ENCODE measurements around the gene DEFB110.

DEFB110 gene

DNA sequence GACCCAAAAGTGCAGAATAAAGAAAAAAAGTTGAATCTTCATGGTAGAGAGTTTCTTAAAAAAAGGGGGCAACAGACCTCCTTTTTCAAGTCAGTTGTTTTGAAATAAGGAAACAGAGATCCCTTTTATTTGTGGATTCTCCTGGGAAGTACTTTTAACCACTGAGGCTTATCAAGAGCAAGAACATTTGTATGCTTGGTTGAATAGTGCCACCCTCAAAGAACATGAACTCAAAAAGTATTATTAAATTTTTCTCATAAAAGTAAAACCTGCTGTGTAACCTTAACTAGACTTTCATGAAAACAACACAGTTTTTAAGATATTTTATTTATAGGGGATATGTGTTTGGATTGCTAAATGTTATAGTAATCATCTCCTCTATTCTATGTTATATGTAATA is at the start of gene DEFB110:
Gene DEFB110 (minus strand): TSS at position 101 of the 400 bp plus-strand sequence. CDS start 59 bp downstream, at position 42.
- H3K4me1 Mint-ChIP-seq (ENCODE audit: low read depth): no peaks in the 10 kb centered on the region
- no peak within 1 kb of the TSS for H3K27ac Mint-ChIP-seq
- H3K9me3 Mint-ChIP-seq: no peaks in the 10 kb centered on the region
- H3K27me3 Mint-ChIP-seq (ENCODE audit: low read depth): no peaks in the 10 kb centered on the region
- H3K36me3 Mint-ChIP-seq (ENCODE audit: low read depth): no peaks in the 10 kb centered on the region
- H3K4me3 Mint-ChIP-seq: no peak within 1 kb of the TSS

DNA sequence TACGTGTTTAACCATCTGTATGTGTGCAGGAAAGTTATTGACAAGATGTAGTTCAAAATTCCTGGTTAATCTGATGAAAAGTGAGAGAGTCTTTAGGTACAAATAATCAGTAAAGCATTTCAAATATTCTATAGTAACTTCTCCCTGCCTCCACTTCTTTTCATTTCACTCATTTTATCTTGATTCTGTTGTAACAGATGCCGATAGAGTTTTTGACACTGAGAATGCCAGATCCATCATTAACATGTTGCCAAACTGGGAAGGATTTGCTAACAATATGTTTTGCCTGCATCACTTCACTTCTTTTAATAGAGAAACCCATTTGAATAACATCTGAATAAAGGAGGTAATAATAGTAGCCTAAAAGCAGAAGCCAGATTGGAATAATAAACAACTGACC is 48.3 kb upstream of the DEFB110 start:
- Mint-ChIP-seq H3K4me3 (no peak overlapping the region), H3K27me3 (ENCODE audit: low read depth) (no peaks in the 10 kb centered on the region), H3K27ac (no peak overlapping the region), H3K36me3 (ENCODE audit: low read depth) (no peaks in the 10 kb centered on the region), H3K4me1 (ENCODE audit: low read depth) (no peaks in the 10 kb centered on the region), H3K9me3 (no peaks in the 10 kb centered on the region)

DNA sequence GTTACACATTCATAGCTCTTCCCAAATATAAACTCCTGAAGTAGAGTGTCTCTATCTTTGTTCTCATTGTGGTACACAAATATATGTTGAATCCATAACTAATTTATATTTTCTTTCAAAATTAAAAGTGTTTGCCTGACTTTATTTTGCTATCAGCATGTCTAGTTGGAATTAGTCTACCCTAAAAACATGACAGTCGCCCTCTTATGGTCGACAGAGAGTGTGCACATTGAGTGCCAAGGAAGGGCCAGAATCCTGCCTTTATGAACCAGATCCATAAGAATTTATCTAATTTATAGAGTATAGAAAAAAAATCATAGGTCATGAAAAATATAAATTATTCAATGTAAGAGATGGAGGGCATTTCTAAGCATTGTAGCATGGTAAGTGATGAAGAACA is 40.3 kb upstream of the DEFB110 start:
- no peaks in the 10 kb centered on the region for H3K9me3 Mint-ChIP-seq
- H3K27me3 Mint-ChIP-seq (ENCODE audit: low read depth): no peaks in the 10 kb centered on the region

DNA sequence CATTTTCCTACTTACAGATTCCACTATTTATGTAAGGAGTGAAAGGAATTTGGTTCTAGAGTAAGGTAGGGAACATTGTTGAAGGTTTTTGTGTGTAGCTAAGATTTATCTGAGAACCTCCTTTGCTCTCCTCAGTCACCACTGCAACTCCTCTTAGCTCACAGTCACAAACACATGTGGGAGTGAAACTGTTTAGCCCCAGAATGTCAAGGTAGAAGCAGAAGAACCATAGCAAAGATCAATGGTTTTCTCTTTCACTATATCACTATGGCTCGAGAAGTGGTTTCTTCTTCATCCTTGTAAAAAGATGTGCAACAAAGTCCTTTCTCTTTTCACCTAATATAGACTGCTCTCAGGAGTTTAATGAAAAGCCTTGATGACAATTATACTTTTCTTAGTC is 34.4 kb upstream of the DEFB110 start:
- Mint-ChIP-seq H3K4me1 (ENCODE audit: low read depth) (no peaks in the 10 kb centered on the region), H3K27me3 (ENCODE audit: low read depth) (no peaks in the 10 kb centered on the region), H3K36me3 (ENCODE audit: low read depth) (no peaks in the 10 kb centered on the region), H3K27ac (no peak overlapping the region), H3K9me3 (no peaks in the 10 kb centered on the region), H3K4me3 (no peak overlapping the region)

More for the DNA sequence above, 40.3 kb upstream of the DEFB110 start:
- Mint-ChIP-seq H3K4me3 (no peak overlapping the region), H3K4me1 (ENCODE audit: low read depth) (no peaks in the 10 kb centered on the region), H3K36me3 (ENCODE audit: low read depth) (no peaks in the 10 kb centered on the region), H3K27ac (no peak overlapping the region)

- Mint-ChIP-seq H3K27ac (no peak within 1 kb of the TSS), H3K4me3 (no peak within 1 kb of the TSS), H3K4me1 (ENCODE audit: low read depth) (no peaks in the 10 kb centered on the region), H3K36me3 (ENCODE audit: low read depth) (no peaks in the 10 kb centered on the region), H3K9me3 (no peaks in the 10 kb centered on the region), H3K27me3 (ENCODE audit: low read depth) (no peaks in the 10 kb centered on the region)
These were observed 28.0 kb upstream of the DEFB110 start, which contains the start of gene DEFB112 for GRCh38 chr6:50049829-50050228. Gene DEFB112, minus strand, starts transcription at chr6:50049929. Its CDS starts 60 bp downstream, at chr6:50049869.

GRCh38 chr6:50047026-50047425 is 25.2 kb upstream of the DEFB110 start:
- Mint-ChIP-seq H3K4me1 (ENCODE audit: low read depth) (no peaks in the 10 kb centered on the region), H3K36me3 (ENCODE audit: low read depth) (no peaks in the 10 kb centered on the region), H3K27ac (no peak overlapping the region), H3K4me3 (no peak overlapping the region), H3K27me3 (ENCODE audit: low read depth) (no peaks in the 10 kb centered on the region), H3K9me3 (no peaks in the 10 kb centered on the region)

GRCh38 chr6:50030777-50031562 is 9.2 kb upstream of the DEFB110 start:
- Mint-ChIP-seq H3K36me3 (ENCODE audit: low read depth) (no peaks in the 10 kb centered on the region), H3K4me3 (no peak overlapping the region), H3K9me3 (no peaks in the 10 kb centered on the region), H3K4me1 (ENCODE audit: low read depth) (no peaks in the 10 kb centered on the region), H3K27me3 (ENCODE audit: low read depth) (no peaks in the 10 kb centered on the region), H3K27ac (no peak overlapping the region)

DNA sequence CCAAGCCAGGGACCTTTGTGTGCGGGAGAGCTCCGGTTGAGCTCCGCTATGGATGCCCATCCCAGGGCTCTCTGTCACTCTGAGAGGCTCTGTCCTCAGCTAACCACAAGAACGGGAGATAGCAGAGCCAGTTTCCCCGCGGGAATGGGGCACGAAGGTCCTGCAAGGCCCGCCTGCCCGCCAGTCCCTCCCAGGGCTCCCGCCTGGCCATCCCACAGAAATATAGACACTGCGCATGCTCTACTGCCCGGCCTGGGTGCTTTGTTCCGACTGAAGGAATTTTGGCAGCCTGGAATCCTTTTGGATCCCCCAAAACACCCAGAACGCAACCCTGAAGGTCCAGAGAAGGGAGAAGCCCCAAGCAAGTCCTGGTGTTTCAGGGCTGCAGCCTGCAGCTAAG is 8.6 kb upstream of the DEFB110 start:
- H3K27ac Mint-ChIP-seq: no peak overlapping the region
- H3K9me3 Mint-ChIP-seq: no peaks in the 10 kb centered on the region
- H3K4me3 Mint-ChIP-seq: no peak overlapping the region
- no peaks in the 10 kb centered on the region for H3K36me3 Mint-ChIP-seq (ENCODE audit: low read depth)
- no peaks in the 10 kb centered on the region for H3K4me1 Mint-ChIP-seq (ENCODE audit: low read depth)
- H3K27me3 Mint-ChIP-seq (ENCODE audit: low read depth): no peaks in the 10 kb centered on the region

DNA sequence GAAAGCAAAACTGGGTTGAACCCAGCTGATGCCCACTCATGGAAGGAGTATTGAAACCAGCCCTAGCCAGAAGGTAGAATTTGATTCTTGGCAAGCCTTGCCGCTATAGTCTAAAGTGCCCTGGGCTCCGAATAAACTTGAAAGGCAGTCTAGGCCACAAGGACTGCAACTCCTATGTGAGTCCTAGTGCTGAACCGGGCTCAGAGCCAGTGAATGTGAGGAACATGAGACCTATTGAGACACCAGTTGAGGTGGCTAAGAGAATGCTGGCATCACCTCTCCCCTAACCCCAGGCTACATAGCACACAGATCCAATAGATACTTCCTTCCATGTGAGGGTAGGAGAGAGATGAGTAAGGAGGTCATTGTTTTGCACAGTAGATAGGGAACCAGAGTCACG is 3.5 kb upstream of the DEFB110 start:
- H3K27me3 Mint-ChIP-seq (ENCODE audit: low read depth): no peaks in the 10 kb centered on the region
- H3K4me1 Mint-ChIP-seq (ENCODE audit: low read depth): no peaks in the 10 kb centered on the region
- H3K9me3 Mint-ChIP-seq: no peaks in the 10 kb centered on the region
- H3K4me3 Mint-ChIP-seq: no peak overlapping the region
- no peak overlapping the region for H3K27ac Mint-ChIP-seq
- H3K36me3 Mint-ChIP-seq (ENCODE audit: low read depth): no peaks in the 10 kb centered on the region

- H3K4me3 Mint-ChIP-seq: no peak overlapping the region
- no peak overlapping the region for H3K27ac Mint-ChIP-seq
- H3K9me3 Mint-ChIP-seq: no peaks in the 10 kb centered on the region
- H3K4me1 Mint-ChIP-seq (ENCODE audit: low read depth): no peaks in the 10 kb centered on the region
- H3K27me3 Mint-ChIP-seq (ENCODE audit: low read depth): no peaks in the 10 kb centered on the region
- H3K36me3 Mint-ChIP-seq (ENCODE audit: low read depth): no peaks in the 10 kb centered on the region
These were observed 14.0 kb downstream of the DEFB110 start for GRCh38 chr6:50007819-50008218.

GRCh38 chr6:50003139-50003538 is 18.7 kb downstream of the DEFB110 start:
- Mint-ChIP-seq H3K27me3 (ENCODE audit: low read depth) (no peaks in the 10 kb centered on the region), H3K36me3 (ENCODE audit: low read depth) (no peaks in the 10 kb centered on the region), H3K9me3 (no peaks in the 10 kb centered on the region), H3K4me1 (ENCODE audit: low read depth) (no peaks in the 10 kb centered on the region), H3K27ac (no peak overlapping the region), H3K4me3 (no peak overlapping the region)

DNA sequence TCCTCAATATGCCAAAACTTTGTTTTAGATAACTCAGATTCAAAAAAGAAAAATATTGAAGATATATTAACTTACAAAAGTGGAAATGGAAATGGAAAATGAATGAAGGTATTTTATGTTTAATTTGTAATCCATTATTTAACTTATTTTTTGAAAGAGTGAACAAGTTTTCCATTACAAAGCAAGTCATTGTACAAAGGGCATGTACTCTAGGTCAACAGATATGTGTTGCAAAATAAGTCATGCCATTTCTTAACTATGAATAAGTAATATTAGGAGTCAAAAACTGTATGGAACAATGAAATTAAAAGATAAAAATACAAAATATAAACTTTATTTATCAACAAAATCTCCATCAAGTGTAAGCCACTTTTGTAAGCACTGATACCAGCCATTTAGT is 26.5 kb downstream of the DEFB110 start:
- Mint-ChIP-seq H3K4me3 (no peak overlapping the region), H3K27ac (no peak overlapping the region), H3K9me3 (no peaks in the 10 kb centered on the region), H3K36me3 (ENCODE audit: low read depth) (no peaks in the 10 kb centered on the region), H3K4me1 (ENCODE audit: low read depth) (no peaks in the 10 kb centered on the region), H3K27me3 (ENCODE audit: low read depth) (no peaks in the 10 kb centered on the region)

- Mint-ChIP-seq H3K4me1 (ENCODE audit: low read depth) (no peaks in the 10 kb centered on the region), H3K9me3 (no peaks in the 10 kb centered on the region), H3K4me3 (no peak overlapping the region), H3K36me3 (ENCODE audit: low read depth) (no peaks in the 10 kb centered on the region), H3K27ac (no peak overlapping the region), H3K27me3 (ENCODE audit: low read depth) (no peaks in the 10 kb centered on the region)
These were observed 32.9 kb downstream of the DEFB110 start for GRCh38 chr6:49988900-49989299.

DNA sequence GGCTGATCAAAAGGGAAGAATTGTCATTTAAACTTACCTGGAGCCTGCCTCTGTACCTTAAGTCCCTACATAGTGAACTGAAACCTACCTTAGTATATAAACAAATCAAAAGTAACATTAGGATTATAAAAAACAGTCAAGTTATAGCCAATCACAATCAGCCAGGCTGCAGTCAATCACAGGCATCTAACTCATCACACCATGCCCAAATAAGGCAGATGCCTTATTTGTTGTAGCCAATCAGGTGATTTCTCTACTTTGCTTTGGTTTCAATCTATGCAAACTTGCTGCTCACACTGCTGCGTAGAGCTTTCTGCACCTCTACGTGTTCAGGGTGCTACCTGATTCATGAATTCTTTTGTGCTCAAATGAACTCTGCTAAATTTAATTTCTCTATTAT is 34.0 kb downstream of the DEFB110 start:
- Mint-ChIP-seq H3K4me1 (ENCODE audit: low read depth) (no peaks in the 10 kb centered on the region), H3K4me3 (no peak overlapping the region), H3K27me3 (ENCODE audit: low read depth) (no peaks in the 10 kb centered on the region), H3K9me3 (no peaks in the 10 kb centered on the region), H3K36me3 (ENCODE audit: low read depth) (no peaks in the 10 kb centered on the region), H3K27ac (no peak overlapping the region)

GRCh38 chr6:49986551-49986950 is 35.2 kb downstream of the DEFB110 start:
- no peaks in the 10 kb centered on the region for H3K27me3 Mint-ChIP-seq (ENCODE audit: low read depth)
- H3K36me3 Mint-ChIP-seq (ENCODE audit: low read depth): no peaks in the 10 kb centered on the region
- no peak overlapping the region for H3K4me3 Mint-ChIP-seq
- H3K9me3 Mint-ChIP-seq: no peaks in the 10 kb centered on the region
- H3K4me1 Mint-ChIP-seq (ENCODE audit: low read depth): no peaks in the 10 kb centered on the region
- H3K27ac Mint-ChIP-seq: no peak overlapping the region

All from T-helper 1 cell treated with Interleukin-12 subunit alpha and Interleukin-12 subunit beta and Interleukin-4 antibody, amounts not matched to agents 30 μg/mL and 1 μg/mL, for 36 hours (primary cell).